Naive B cell (primary cell): ENCODE data around the gene NAT8L. TPM values are rescaled to one million over a fixed set of nuclear protein-coding genes. Genes with fewer than 3 reads are reported as not detected.
A peak's percentile ranks its signal among the peaks of the same experiment; 100 is the strongest.

Experiments used
- ATAC-seq, 2 donors: fragments of 150-1000 bp; cut with Tn5 transposase; 2 replicates each; pipeline ENCODE4 v1.10.0; 2021; ENCODE audit warnings: low read depth in 2 of 2, mild to moderate bottlenecking in 2 of 2, moderate library complexity in 2 of 2
- DNase-seq: peaks from one replicate; pipeline ENCODE4 v3.0.0; 2022
- H3K27ac Mint-ChIP-seq, 6 donors: one replicate each; pipeline ENCODE4 v1.8.0; 2020 to 2022; ENCODE audit warnings: mild to moderate bottlenecking in 6 of 6, mixed read lengths in 6 of 6, moderate library complexity in 5 of 6, inconsistent platforms in 2 of 6
- H3K27me3 Mint-ChIP-seq, 3 donors: one replicate each; pipeline ENCODE4 v1.8.0; 2021 to 2022; ENCODE audit warnings: mixed read lengths in 3 of 3, mild to moderate bottlenecking in 1 of 3
- H3K36me3 Mint-ChIP-seq, 2 donors: one replicate each; pipeline ENCODE4 v1.8.0; 2020 to 2022; ENCODE audit warnings: mixed read lengths in 2 of 2, inconsistent platforms in 1 of 2, mild to moderate bottlenecking in 1 of 2
- H3K4me1 Mint-ChIP-seq, 3 donors: one replicate each; pipeline ENCODE4 v1.8.0; 2020 to 2022; ENCODE audit warnings: mixed read lengths in 3 of 3, inconsistent platforms in 1 of 3, mild to moderate bottlenecking in 1 of 3, moderate library complexity in 1 of 3
- H3K4me3 Mint-ChIP-seq, 8 donors: one replicate each; pipeline ENCODE4 v1.8.0; 2020 to 2022; ENCODE audit warnings: mild to moderate bottlenecking in 8 of 8, mixed read lengths in 8 of 8, moderate library complexity in 8 of 8, inconsistent platforms in 2 of 8
- H3K9me3 Mint-ChIP-seq, 7 donors: one replicate each; pipeline ENCODE4 v1.8.0; 2020 to 2022; ENCODE audit warnings: mixed read lengths in 7 of 7, mild to moderate bottlenecking in 5 of 7, inconsistent platforms in 2 of 7, moderate library complexity in 1 of 7
- polyA plus RNA-seq, 6 donors: library from polyadenylated mRNA; unstranded; fragments of 300-500 nt; fragmentation: Illumina TruSeq; gene quantifications; one replicate each; pipeline ENCODE4 v1.2.3, GENCODE V29; 2021; ENCODE audit warnings: low read depth in 6 of 6

Gene NAT8L
- polyA plus RNA-seq, 6 donors from 2014 or later = not detected

DNA sequence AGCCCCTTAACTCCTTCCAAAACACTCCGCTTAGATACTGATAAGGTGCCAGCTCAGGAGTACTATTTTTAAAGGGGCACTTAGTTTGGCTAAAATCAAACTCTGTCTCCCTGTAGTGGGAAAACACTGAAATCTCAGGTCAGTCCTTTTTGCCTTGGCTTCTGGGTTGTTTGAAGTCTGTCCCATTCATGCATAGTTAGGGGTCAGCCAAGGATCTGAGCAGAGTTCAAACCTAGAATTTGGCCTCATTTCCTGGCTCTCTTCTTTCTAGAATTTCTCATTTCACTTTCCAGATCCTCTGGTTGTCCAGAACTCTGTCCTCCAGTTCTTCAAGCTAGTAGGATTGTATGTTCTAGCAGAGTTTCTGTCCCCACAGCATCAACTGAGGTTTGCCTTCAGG lies 31.5 kb downstream of the NAT8L start:
- no peak overlapping the region for H3K4me3 Mint-ChIP-seq
- H3K4me1 Mint-ChIP-seq = no peaks in the 10 kb centered on the region
- no peak overlapping the region for H3K27ac Mint-ChIP-seq
- peaks cover 0 to 24% (median 8%) of the 10 kb centered on the region in 7 donors for H3K9me3 Mint-ChIP-seq
- no peaks in the 10 kb centered on the region for H3K36me3 Mint-ChIP-seq
- ATAC-seq = no peak
- peaks cover 10 to 53% (median 39%) of the 10 kb centered on the region in 3 donors for H3K27me3 Mint-ChIP-seq
- DNase-seq = no peak

GRCh38 chr4:2091990-2092668 lies 33.0 kb downstream of the NAT8L start:
- no peaks in the 10 kb centered on the region for H3K4me1 Mint-ChIP-seq
- peaks cover 0 to 33% (median 12%) of the 10 kb centered on the region in 7 donors for H3K9me3 Mint-ChIP-seq
- H3K4me3 Mint-ChIP-seq = no peak overlapping the region
- peaks cover 11 to 55% (median 49%) of the 10 kb centered on the region in 3 donors for H3K27me3 Mint-ChIP-seq
- H3K27ac Mint-ChIP-seq = no peak overlapping the region
- peaks cover 0 to 10% of the 10 kb centered on the region in 2 donors for H3K36me3 Mint-ChIP-seq
- DNase-seq = no peak
- no peak for ATAC-seq

DNA sequence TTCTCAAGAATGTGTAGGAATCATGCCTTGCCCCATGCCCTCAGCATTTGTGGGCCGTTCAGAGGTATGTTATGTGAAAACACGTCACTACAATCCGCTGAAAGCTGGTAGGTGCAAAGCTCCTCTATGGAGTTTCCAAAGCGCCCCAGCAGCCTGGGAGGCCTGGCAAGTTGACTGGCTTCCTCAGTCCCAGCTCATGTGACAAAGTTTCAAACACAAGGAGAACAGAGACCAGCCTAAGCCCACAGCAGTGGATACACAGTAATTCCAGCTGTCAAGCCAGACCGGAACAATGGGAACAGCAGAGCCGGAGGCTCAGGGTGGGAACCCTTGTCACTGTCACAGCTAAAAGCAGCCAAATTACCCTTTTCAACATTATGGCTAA lies 33.5 kb downstream of the NAT8L start:
- peaks cover 0 to 29% (median 13%) of the 10 kb centered on the region in 7 donors for H3K9me3 Mint-ChIP-seq
- DNase-seq (no peak), ATAC-seq (no peak)
- no peak overlapping the region for H3K4me3 Mint-ChIP-seq
- H3K27ac Mint-ChIP-seq = peak overlapping the region in 1 of 6 donors; percentile 26
- H3K36me3 Mint-ChIP-seq = peaks cover 0 to 10% of the 10 kb centered on the region in 2 donors
- H3K4me1 Mint-ChIP-seq = no peaks in the 10 kb centered on the region
- H3K27me3 Mint-ChIP-seq = peaks cover 11 to 50% (median 49%) of the 10 kb centered on the region in 3 donors

DNA sequence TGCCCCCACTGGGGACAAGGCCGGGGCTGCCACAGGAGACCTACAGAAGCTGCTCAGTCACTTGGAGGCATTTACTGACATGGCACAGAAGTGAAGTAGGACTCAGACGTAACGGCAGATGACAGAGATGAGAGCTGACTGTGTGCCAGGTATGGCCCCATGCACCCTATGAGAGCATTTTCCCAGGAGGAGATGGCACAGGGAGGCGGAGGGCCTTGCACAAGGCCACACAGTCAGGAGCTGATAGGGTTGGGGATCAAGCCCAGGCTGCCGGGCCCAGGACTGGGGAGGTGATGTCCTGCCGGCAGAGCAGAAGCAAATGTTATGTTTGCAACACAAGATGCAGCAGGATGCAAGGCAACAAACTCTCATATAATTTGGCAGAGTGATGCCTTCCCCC lies 34.1 kb downstream of the NAT8L start:
- DNase-seq (no peak), ATAC-seq (no peak)
- Mint-ChIP-seq H3K27me3 (peaks cover 15 to 54% (median 51%) of the 10 kb centered on the region in 3 donors), H3K36me3 (peaks cover 0 to 10% of the 10 kb centered on the region in 2 donors), H3K4me3 (no peak overlapping the region), H3K9me3 (peaks cover 0 to 31% (median 16%) of the 10 kb centered on the region in 7 donors), H3K27ac (peak overlapping the region in 2 of 6 donors; percentile 53 to 65), H3K4me1 (no peaks in the 10 kb centered on the region)

GRCh38 chr4:2094545-2094944 lies 35.4 kb downstream of the NAT8L start:
- peaks cover 0 to 32% (median 16%) of the 10 kb centered on the region in 7 donors for H3K9me3 Mint-ChIP-seq
- no peak overlapping the region for H3K27ac Mint-ChIP-seq
- H3K27me3 Mint-ChIP-seq = peaks cover 20 to 67% (median 64%) of the 10 kb centered on the region in 3 donors
- H3K4me3 Mint-ChIP-seq = peak overlapping the region in 1 of 8 donors; percentile 66
- peaks cover 0 to 10% of the 10 kb centered on the region in 2 donors for H3K36me3 Mint-ChIP-seq
- ATAC-seq (no peak), DNase-seq (no peak)
- no peaks in the 10 kb centered on the region for H3K4me1 Mint-ChIP-seq

GRCh38 chr4:2095236-2096072 lies 36.3 kb downstream of the NAT8L start:
- no peak overlapping the region for H3K27ac Mint-ChIP-seq
- H3K27me3 Mint-ChIP-seq = peaks cover 22 to 72% (median 68%) of the 10 kb centered on the region in 3 donors
- H3K36me3 Mint-ChIP-seq = peaks cover 0 to 10% of the 10 kb centered on the region in 2 donors
- H3K4me1 Mint-ChIP-seq = no peaks in the 10 kb centered on the region
- DNase-seq (no peak), ATAC-seq (no peak)
- peaks cover 0 to 34% (median 18%) of the 10 kb centered on the region in 7 donors for H3K9me3 Mint-ChIP-seq
- no peak overlapping the region for H3K4me3 Mint-ChIP-seq

- no peak for DNase-seq
These were observed 37.0 kb downstream of the NAT8L start for GRCh38 chr4:2096073-2096609.

GRCh38 chr4:2101346-2102044 lies 42.4 kb downstream of the NAT8L start:
- Mint-ChIP-seq H3K36me3 (peaks cover 3 to 21% of the 10 kb centered on the region in 2 donors), H3K4me3 (no peak overlapping the region)

More at GRCh38 chr4:2096073-2096609, 37.0 kb downstream of the NAT8L start:
- Mint-ChIP-seq H3K36me3 (peaks cover 0 to 13% of the 10 kb centered on the region in 2 donors), H3K4me3 (peak overlapping the region in 1 of 8 donors; percentile 44), H3K9me3 (peaks cover 2 to 41% (median 19%) of the 10 kb centered on the region in 7 donors), H3K27ac (no peak overlapping the region), H3K4me1 (no peaks in the 10 kb centered on the region), H3K27me3 (peaks cover 23 to 74% (median 67%) of the 10 kb centered on the region in 3 donors)
- ATAC-seq = no peak

GRCh38 chr4:2102045-2102883 lies 43.1 kb downstream of the NAT8L start:
- DNase-seq (no peak), ATAC-seq (no peak)
- H3K27ac Mint-ChIP-seq = peak overlapping the region in 1 of 6 donors; percentile 4
- H3K9me3 Mint-ChIP-seq = peaks cover 6 to 44% (median 20%) of the 10 kb centered on the region in 7 donors
- H3K4me3 Mint-ChIP-seq = no peak overlapping the region
- H3K27me3 Mint-ChIP-seq = peaks cover 20 to 33% (median 23%) of the 10 kb centered on the region in 3 donors
- peaks cover 0 to 4% (median 0%) of the 10 kb centered on the region in 3 donors for H3K4me1 Mint-ChIP-seq
- peaks cover 3 to 15% of the 10 kb centered on the region in 2 donors for H3K36me3 Mint-ChIP-seq

More at GRCh38 chr4:2101346-2102044, 42.4 kb downstream of the NAT8L start:
- no peak for DNase-seq
- H3K27me3 Mint-ChIP-seq = peaks cover 24 to 40% (median 29%) of the 10 kb centered on the region in 3 donors
- ATAC-seq = no peak
- no peak overlapping the region for H3K27ac Mint-ChIP-seq
- peaks cover 11 to 51% (median 27%) of the 10 kb centered on the region in 7 donors for H3K9me3 Mint-ChIP-seq
- peaks cover 0 to 4% (median 0%) of the 10 kb centered on the region in 3 donors for H3K4me1 Mint-ChIP-seq

DNA sequence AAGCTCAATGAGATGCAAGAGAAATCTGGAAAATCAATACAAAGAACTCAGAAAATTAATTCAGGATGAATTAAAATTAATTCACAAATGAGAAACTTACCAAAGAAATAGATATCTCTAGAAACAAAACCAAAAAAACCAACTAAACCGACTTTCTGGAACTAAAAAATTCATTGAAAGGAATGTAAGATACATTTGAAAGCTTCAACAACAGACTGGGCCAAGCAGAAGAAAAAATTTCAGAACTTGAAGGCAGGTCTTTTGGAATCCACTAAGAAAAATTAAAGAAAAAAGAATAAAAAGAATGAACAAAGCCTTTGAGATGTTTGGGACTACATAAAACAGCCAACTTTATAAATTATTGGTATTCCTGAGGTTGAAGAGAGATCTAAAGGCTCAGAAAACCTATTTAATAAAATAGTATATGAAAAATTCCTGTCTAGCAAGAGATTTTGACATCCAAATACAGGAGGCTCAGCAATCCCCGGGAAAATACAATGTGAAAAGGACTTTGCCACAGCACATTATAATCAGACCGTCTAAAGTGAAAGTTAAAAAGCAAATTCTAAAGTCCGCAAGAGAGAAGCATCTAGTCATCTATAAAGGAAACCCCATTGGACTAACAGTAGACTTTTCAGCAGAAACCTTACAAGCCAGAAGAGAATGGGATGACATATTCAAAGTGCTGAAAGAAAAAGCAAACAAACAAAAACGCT lies 44.2 kb downstream of the NAT8L start:
- no peak overlapping the region for H3K27ac Mint-ChIP-seq
- no peak for DNase-seq
- peaks cover 16 to 28% (median 20%) of the 10 kb centered on the region in 3 donors for H3K27me3 Mint-ChIP-seq
- H3K9me3 Mint-ChIP-seq = peaks cover 6 to 39% (median 18%) of the 10 kb centered on the region in 7 donors
- peaks cover 3 to 15% of the 10 kb centered on the region in 2 donors for H3K36me3 Mint-ChIP-seq
- ATAC-seq = no peak
- no peak overlapping the region for H3K4me3 Mint-ChIP-seq
- peaks cover 0 to 4% (median 0%) of the 10 kb centered on the region in 3 donors for H3K4me1 Mint-ChIP-seq

DNA sequence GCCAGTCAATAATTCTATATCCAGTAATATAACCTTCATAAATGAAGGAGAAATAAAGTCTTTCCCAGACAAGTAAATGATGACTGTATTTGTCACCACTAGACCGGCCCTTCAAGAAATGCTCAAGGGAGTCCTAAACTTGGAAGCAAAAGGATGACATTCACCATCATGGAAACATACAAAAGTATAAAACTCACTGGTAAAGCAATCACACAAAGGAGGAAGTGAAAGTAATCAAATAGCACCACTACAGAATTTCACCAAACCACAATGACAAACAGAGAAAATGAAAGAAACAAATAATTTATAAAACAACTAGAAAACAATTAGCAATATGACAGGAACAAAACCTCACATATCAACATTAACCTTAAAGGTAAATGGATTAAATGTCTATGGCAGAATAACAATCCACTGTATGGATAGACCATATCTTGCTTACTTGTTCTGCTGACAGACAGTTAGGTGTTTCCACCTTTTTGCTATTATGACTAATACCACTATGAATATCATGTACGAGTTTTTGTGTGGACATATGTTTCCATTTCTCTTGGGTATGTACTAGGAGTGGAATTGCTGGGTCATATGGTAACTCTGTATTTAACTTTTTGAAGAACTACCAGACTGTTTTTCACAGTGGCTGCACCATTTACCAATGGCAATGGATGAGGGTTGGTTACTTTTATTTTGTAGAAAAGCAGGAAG lies 44.9 kb downstream of the NAT8L start:
- DNase-seq (no peak), ATAC-seq (peak in 1 of 2 donors; percentile 50)
- H3K27ac Mint-ChIP-seq = no peak overlapping the region
- H3K4me3 Mint-ChIP-seq = no peak overlapping the region
- peaks cover 0 to 4% (median 0%) of the 10 kb centered on the region in 3 donors for H3K4me1 Mint-ChIP-seq
- H3K36me3 Mint-ChIP-seq = peaks cover 3 to 15% of the 10 kb centered on the region in 2 donors
- peaks cover 6 to 42% (median 18%) of the 10 kb centered on the region in 7 donors for H3K9me3 Mint-ChIP-seq
- H3K27me3 Mint-ChIP-seq = peaks cover 13 to 21% (median 19%) of the 10 kb centered on the region in 3 donors
